ENCODE data around the gene CFAP68. TPM values are rescaled to one million over a fixed set of nuclear protein-coding genes. Genes with fewer than 3 reads are reported as not detected.

CFAP68 gene
- total RNA-seq, 4 donors from 2014 or later = 24.7 to 47.1 (median 38.0) TPM

DNA sequence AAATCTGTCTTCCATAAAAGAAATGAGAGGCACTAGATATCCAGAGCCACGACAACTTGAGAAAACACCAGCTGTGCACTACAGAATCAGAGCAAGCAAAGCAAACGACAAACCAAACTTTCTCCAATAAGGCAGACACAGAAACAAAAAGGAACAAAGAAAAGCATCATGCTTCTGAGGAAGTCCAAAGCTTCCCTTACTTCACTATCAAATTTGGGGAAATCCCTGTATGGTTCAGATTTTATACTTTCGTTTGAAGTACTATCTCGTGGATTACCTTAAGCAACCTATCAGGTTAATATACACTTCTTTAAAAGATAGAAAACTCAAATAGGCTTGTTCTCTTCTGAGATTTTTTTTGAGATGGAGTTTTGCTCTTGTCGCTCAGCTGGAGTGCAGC, 35.7 kb upstream of the CFAP68 start:
- Histone ChIP-seq H3K36me3 (peaks cover 0 to 9% of the 10 kb centered on the region in 2 donors), H3K4me3 (replicated peaks in 1 of 3) (no peak overlapping the region), H3K27me3 (no peaks in the 10 kb centered on the region), H3K4me1 (peaks cover 0 to 6% of the 10 kb centered on the region in 2 donors), H3K27ac (no peak overlapping the region), H3K9me3 (no peaks in the 10 kb centered on the region)
- intact Hi-C loops (cut with DNase I) = loop anchor here (10.0 kb wide), 1 partner anchor 279 kb away; no protein-coding TSS in a partner anchor
- WGBS, 2 donors = 89 to 93% methylated on average over 5 of the region's 5 CpGs
- no peak for DNase-seq
- TF ChIP-seq, protein P1, sequence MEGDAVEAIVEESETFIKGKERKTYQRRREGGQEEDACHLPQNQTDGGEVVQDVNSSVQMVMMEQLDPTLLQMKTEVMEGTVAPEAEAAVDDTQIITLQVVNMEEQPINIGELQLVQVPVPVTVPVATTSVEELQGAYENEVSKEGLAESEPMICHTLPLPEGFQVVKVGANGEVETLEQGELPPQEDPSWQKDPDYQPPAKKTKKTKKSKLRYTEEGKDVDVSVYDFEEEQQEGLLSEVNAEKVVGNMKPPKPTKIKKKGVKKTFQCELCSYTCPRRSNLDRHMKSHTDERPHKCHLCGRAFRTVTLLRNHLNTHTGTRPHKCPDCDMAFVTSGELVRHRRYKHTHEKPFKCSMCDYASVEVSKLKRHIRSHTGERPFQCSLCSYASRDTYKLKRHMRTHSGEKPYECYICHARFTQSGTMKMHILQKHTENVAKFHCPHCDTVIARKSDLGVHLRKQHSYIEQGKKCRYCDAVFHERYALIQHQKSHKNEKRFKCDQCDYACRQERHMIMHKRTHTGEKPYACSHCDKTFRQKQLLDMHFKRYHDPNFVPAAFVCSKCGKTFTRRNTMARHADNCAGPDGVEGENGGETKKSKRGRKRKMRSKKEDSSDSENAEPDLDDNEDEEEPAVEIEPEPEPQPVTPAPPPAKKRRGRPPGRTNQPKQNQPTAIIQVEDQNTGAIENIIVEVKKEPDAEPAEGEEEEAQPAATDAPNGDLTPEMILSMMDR (IDR thresholded peaks at IDR 0.05) = no peak
- no peak for TF ChIP-seq POLR2A (IDR thresholded peaks at IDR 0.05)

DNA sequence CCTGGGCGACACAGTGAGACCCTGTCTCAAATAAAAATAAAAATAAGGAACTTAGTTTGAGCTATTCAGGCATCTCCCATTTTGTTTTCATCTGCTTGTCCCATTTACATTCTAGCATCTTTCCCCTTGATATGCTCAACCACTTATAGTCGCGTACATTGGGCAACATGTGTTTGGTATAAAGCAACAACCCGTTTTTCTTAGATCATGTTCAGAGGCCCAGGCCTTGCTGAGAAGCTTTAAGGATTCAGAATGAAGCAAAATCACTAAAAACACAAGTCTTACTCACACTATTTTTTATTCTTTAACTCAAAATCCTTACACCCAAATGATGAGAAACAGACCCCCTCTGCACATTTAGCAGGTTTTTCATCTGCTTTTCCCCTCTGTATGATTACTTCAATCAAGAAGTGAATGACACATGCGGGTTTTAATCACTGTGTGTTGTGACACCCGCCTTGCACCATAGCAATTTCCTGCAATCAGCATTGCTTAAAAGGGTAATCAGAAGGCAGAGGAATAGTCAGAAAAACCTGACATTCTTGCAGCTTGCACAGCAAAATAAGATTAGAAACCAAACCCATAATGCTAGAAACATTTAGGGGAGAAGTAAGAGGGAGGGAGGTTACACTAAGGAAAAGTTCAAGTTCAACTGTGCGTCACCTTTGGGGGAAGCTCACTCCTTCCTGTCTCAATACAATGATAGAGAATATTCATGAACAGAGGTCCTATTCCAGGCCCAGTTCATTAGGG, 33.9 kb upstream of the CFAP68 start:
- H3K4me3 ChIP-seq (replicated peaks in 1 of 3) = no peak overlapping the region
- no peaks in the 10 kb centered on the region for H3K27me3 ChIP-seq
- WGBS, 2 donors = 88% methylated on average over 7 of the region's 7 CpGs
- H3K4me1 ChIP-seq = peaks cover 0 to 6% of the 10 kb centered on the region in 2 donors
- H3K27ac ChIP-seq = no peak overlapping the region
- peaks cover 0 to 9% of the 10 kb centered on the region in 2 donors for H3K36me3 ChIP-seq
- no peak for TF ChIP-seq POLR2A (IDR thresholded peaks at IDR 0.05)
- TF ChIP-seq, protein P1 (IDR thresholded peaks at IDR 0.05) = no peak
- no peak for DNase-seq
- no peaks in the 10 kb centered on the region for H3K9me3 ChIP-seq
- intact Hi-C loops (cut with DNase I) = loop anchor here (5.0 to 10.0 kb wide), 2 partner anchors 58 to 281 kb away; no protein-coding TSS in a partner anchor

DNA sequence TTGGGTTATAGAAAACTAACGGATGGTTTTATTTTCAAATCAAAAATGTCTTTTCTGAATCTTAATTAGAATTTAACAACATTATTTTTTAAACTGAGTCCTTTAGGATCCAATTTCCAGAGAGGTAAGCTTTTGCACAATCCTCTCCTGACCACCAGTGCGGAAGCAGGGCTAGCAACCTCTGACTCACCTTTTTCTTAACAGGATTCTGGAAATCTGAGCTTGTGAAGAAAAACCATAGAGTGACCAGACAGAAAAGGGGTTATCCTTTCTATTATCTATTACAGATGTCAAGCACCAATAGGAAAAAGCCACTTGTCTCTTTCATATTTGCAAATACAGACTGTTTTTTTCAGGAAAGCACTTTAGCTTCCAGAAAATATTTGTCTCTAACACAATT, 33.3 kb upstream of the CFAP68 start:
- intact Hi-C loops (cut with DNase I) = loop anchor here (5.0 to 10.0 kb wide), 2 partner anchors 59 to 281 kb away; no protein-coding TSS in a partner anchor
- H3K9me3 ChIP-seq = no peaks in the 10 kb centered on the region
- H3K4me3 ChIP-seq (replicated peaks in 1 of 3) = no peak overlapping the region
- DNase-seq = no peak
- H3K27me3 ChIP-seq = no peaks in the 10 kb centered on the region
- WGBS, 2 donors = 87 to 94% methylated on average over 2 of the region's 2 CpGs
- peaks cover 0 to 3% of the 10 kb centered on the region in 2 donors for H3K4me1 ChIP-seq
- H3K36me3 ChIP-seq = peaks cover 0 to 9% of the 10 kb centered on the region in 2 donors
- no peak overlapping the region for H3K27ac ChIP-seq
- TF ChIP-seq, protein P1 (IDR thresholded peaks at IDR 0.05) = no peak
- no peak for TF ChIP-seq POLR2A (IDR thresholded peaks at IDR 0.05)

DNA sequence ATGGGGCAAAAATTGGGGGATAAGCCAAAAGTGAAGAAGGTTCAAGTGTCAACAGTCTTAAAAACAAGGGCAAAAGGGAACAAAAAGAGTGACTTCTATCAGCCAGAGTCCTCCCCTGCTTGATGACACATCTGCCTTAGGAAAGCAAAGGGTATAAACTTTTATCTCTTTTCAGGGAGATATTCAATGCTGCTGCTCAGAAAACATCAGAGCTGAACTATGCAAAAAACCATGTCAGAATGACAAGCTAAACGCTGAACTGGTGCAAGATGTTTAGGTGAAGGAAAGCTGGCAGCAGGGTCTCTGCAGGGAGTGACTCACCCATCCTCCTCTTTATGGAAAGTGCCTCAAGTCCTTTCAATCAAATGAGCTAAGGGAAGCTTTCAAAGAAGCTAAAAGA, 32.7 kb upstream of the CFAP68 start:
- 52 to 67% methylated on average over 1 of the region's 1 CpG for WGBS, 2 donors
- no peaks in the 10 kb centered on the region for H3K27me3 ChIP-seq
- TF ChIP-seq, protein P1 (IDR thresholded peaks at IDR 0.05) = no peak
- no peak for TF ChIP-seq POLR2A (IDR thresholded peaks at IDR 0.05)
- no peak for DNase-seq
- no peaks in the 10 kb centered on the region for H3K4me1 ChIP-seq
- intact Hi-C loops (cut with DNase I) = loop anchor here (5.0 to 10.0 kb wide), 2 partner anchors 59 to 282 kb away; no protein-coding TSS in a partner anchor
- no peaks in the 10 kb centered on the region for H3K9me3 ChIP-seq
- H3K4me3 ChIP-seq (replicated peaks in 1 of 3) = no peak overlapping the region
- no peak overlapping the region for H3K27ac ChIP-seq
- H3K36me3 ChIP-seq = peaks cover 0 to 9% of the 10 kb centered on the region in 2 donors

DNA sequence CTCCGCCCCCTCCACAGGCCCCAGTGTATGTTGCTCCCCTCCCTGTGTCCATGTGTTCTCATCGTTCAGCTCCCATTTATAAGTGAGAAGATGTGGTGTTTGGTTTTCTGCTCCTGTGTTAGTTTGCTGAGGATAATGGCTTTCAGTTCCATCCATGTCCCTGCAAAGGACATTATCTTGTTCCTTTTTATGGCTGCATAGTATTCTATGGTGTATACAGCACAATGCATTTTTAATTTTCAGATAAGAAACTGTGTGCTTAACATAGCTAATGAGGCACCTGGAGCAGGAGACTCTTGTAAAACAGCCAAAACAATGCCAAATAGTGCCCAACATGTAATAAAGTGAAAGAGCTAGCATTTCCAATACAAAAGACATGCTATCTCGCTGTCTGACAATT, 29.7 kb upstream of the CFAP68 start:
- intact Hi-C loops (cut with DNase I) = loop anchor here (5.0 to 10.0 kb wide), 2 partner anchors 62 to 285 kb away; no protein-coding TSS in a partner anchor
- no peak for TF ChIP-seq POLR2A (IDR thresholded peaks at IDR 0.05)
- TF ChIP-seq, protein P1 (IDR thresholded peaks at IDR 0.05) = no peak

More for the DNA sequence above, 29.7 kb upstream of the CFAP68 start:
- Histone ChIP-seq H3K4me3 (replicated peaks in 1 of 3) (no peak overlapping the region), H3K4me1 (no peaks in the 10 kb centered on the region), H3K27me3 (no peaks in the 10 kb centered on the region), H3K36me3 (peaks cover 0 to 7% of the 10 kb centered on the region in 2 donors), H3K9me3 (no peaks in the 10 kb centered on the region), H3K27ac (no peak overlapping the region)
- no peak for DNase-seq
- WGBS, 2 donors = 97 to 99% methylated on average over 3 of the region's 3 CpGs

Data from thyroid gland (tissue), 4 donors.